ENCODE data around the gene METRN.

DNA sequence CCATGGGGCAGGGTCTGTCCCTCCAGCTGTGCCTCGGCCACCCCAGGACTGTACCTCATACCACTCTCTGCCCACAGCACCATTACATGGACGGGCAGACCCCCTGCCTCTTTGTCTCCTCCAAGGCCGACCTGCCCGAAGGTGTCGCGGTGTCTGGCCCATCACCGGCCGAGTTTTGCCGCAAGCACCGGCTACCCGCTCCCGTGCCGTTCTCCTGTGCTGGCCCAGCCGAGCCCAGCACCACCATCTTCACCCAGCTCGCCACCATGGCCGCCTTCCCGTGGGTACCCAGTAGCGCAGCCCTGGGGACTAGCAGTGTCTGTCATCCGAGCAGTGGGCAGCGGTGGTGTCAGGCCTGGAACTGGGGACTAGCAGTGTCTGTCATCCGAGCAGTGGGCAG lies 42.1 kb upstream of the METRN start:
- TF ChIP-seq CTCF (IDR thresholded peaks at IDR 0.05), result no peak
- TF ChIP-seq POLR2A (IDR thresholded peaks at IDR 0.05), result no peak

Data from Peyer's patch (tissue), 4 donors.